ENCODE results near the gene EN1. TPM values are rescaled to one million over a fixed set of nuclear protein-coding genes. Genes with fewer than 3 reads are reported as not detected.
A peak's percentile ranks its signal among the peaks of the same experiment; 100 is the strongest.

The EN1 gene
- total and polyA plus RNA-seq, 2 donors (not counting 1 experiment from before 2014, with no cell fraction given): not detected

DNA sequence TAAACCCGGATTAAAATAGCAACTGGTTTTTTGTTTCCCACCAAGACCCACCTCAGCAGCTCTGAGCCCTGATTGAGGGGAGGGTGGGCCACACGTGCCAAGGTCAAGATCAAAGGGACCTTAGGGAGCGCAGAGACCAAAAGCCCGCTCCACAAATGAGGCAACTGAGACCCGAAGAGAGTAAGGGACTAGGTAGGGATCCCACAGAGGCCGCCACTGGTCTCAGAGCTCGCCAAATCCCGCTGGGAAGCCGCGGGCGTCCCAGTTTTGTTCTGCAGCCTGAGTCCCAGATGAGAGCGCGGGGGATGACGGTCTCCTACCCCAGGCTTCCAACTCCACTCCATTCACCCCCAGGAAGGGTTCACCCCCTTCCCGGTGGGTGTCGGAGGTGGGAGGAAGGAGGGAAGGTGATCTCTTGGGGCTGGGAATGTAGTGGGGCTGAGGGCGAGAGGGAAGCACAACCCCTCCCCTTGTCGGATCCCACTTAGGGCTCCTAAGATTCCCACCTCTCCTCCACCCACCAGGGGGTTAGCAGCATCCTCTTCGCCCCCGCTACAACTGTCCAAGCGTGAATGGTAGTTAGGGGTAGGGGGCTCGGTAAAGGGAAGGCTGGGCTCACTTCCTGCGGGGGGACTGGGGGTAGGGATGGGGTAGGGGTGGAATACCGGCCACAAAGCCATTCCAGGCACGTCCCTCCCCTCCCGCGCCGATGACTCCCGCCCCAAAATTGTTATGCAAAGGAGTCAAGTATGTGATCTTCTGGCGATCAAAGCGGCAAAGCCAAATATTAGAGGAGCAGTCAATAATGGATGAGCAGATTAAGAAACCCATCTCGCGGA, 7.3 kb upstream of the EN1 start:
- no peak overlapping the region for H3K4me3 ChIP-seq (replicated peaks in 1 of 4; ENCODE audit: control extremely low read depth in 1 of 4, insufficient read depth in 1 of 4, low read depth in 3 of 4, low read length in 4 of 4)
- H3K79me2 ChIP-seq (ENCODE audit: control insufficient read depth, insufficient read depth, low read length): no peaks in the 10 kb centered on the region
- H4K20me1 ChIP-seq (ENCODE audit: control insufficient read depth, extremely low read depth, insufficient read depth, low read length): no peaks in the 10 kb centered on the region
- no peak overlapping the region for H2AFZ ChIP-seq (ENCODE audit: low read length)
- no peak for DNase-seq (ENCODE audit: low read depth in 2 of 2)
- TF ChIP-seq EZH2 (IDR thresholded peaks at IDR 0.05; ENCODE audit: low read length, missing control alignments): peak; percentile 86
- TF ChIP-seq CTCF (conservative IDR thresholded peaks at IDR 0.05 in 1 of 2, IDR thresholded peaks at IDR 0.05 in 1 of 2; ENCODE audit: low read depth in 1 of 2, low read length in 2 of 2): no peak
- H3K36me3 ChIP-seq (ENCODE audit: control insufficient read depth, insufficient read depth, low read length): no peaks in the 10 kb centered on the region
- no peak overlapping the region for H3K9ac ChIP-seq (ENCODE audit: insufficient read depth, low read length)
- H3K27ac ChIP-seq (ENCODE audit: insufficient read depth, low read length): no peak overlapping the region
- H3K4me2 ChIP-seq (ENCODE audit: extremely low read depth, insufficient read depth, low read length): no peak overlapping the region
- no peaks in the 10 kb centered on the region for H3K4me1 ChIP-seq (ENCODE audit: control insufficient read depth, extremely low read depth, insufficient read depth, low read length)
- H3K27me3 ChIP-seq (ENCODE audit: control insufficient read depth, insufficient read depth, low read length): peaks cover 96% of the 10 kb centered on the region
- no peaks in the 10 kb centered on the region for H3K9me3 ChIP-seq (ENCODE audit: control insufficient read depth, insufficient read depth, low read depth, low read length)

DNA sequence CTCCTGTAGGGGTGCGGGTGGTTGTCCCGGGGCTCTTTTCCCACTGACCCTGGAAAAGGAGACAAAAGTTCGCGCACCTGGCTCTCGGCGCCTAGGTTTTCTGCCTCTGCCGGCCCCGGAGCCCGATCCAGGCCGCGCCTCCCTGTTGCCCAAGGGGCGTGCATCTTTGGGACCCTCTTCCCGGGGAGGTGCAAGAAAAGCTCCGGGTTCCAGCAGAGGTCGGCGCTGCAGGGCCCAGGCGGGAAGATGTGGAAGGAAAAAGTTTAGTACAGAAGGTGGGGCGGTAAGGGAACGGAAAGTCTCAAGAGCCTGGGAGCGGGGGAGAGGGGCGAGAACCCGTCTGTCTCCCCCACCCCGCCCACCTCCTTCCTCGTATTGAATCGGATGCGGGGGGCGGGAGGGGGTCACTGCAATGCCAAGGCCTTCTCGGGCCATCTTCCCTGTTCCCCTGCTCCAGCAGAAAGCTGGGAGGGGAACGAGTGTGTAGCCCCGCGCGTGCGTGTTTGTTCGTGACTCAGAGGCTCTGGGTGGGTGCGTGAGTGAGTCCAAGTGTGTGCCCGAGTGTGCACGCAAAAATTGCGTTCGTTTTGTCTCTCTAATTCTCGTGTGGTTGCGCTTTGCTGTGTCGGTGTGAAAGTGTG, 6.3 kb upstream of the EN1 start:
- Histone ChIP-seq H4K20me1 (ENCODE audit: control insufficient read depth, extremely low read depth, insufficient read depth, low read length) (no peaks in the 10 kb centered on the region), H3K27me3 (ENCODE audit: control insufficient read depth, insufficient read depth, low read length) (peaks cover 96% of the 10 kb centered on the region), H2AFZ (ENCODE audit: low read length) (no peak overlapping the region), H3K4me3 (replicated peaks in 1 of 4; ENCODE audit: control extremely low read depth in 1 of 4, insufficient read depth in 1 of 4, low read depth in 3 of 4, low read length in 4 of 4) (no peak overlapping the region), H3K9ac (ENCODE audit: insufficient read depth, low read length) (no peak overlapping the region), H3K9me3 (ENCODE audit: control insufficient read depth, insufficient read depth, low read depth, low read length) (no peaks in the 10 kb centered on the region), H3K36me3 (ENCODE audit: control insufficient read depth, insufficient read depth, low read length) (no peaks in the 10 kb centered on the region), H3K79me2 (ENCODE audit: control insufficient read depth, insufficient read depth, low read length) (no peaks in the 10 kb centered on the region), H3K27ac (ENCODE audit: insufficient read depth, low read length) (no peak overlapping the region), H3K4me1 (ENCODE audit: control insufficient read depth, extremely low read depth, insufficient read depth, low read length) (no peaks in the 10 kb centered on the region), H3K4me2 (ENCODE audit: extremely low read depth, insufficient read depth, low read length) (no peak overlapping the region)
- TF ChIP-seq EZH2 (IDR thresholded peaks at IDR 0.05; ENCODE audit: low read length, missing control alignments) (peak; percentile 88), CTCF (conservative IDR thresholded peaks at IDR 0.05 in 1 of 2, IDR thresholded peaks at IDR 0.05 in 1 of 2; ENCODE audit: low read depth in 1 of 2, low read length in 2 of 2) (no peak)
- no peak for DNase-seq (ENCODE audit: low read depth in 2 of 2)

GRCh38 chr2:118853129-118853640, 5.7 kb upstream of the EN1 start:
- H2AFZ ChIP-seq (ENCODE audit: low read length): no peak overlapping the region
- no peaks in the 10 kb centered on the region for H3K9me3 ChIP-seq (ENCODE audit: control insufficient read depth, insufficient read depth, low read depth, low read length)
- H3K4me2 ChIP-seq (ENCODE audit: extremely low read depth, insufficient read depth, low read length): no peak overlapping the region
- peaks cover 96% of the 10 kb centered on the region for H3K27me3 ChIP-seq (ENCODE audit: control insufficient read depth, insufficient read depth, low read length)
- H3K36me3 ChIP-seq (ENCODE audit: control insufficient read depth, insufficient read depth, low read length): no peaks in the 10 kb centered on the region
- no peaks in the 10 kb centered on the region for H3K4me1 ChIP-seq (ENCODE audit: control insufficient read depth, extremely low read depth, insufficient read depth, low read length)
- no peak overlapping the region for H3K9ac ChIP-seq (ENCODE audit: insufficient read depth, low read length)
- no peak overlapping the region for H3K27ac ChIP-seq (ENCODE audit: insufficient read depth, low read length)
- no peak for TF ChIP-seq CTCF (conservative IDR thresholded peaks at IDR 0.05 in 1 of 2, IDR thresholded peaks at IDR 0.05 in 1 of 2; ENCODE audit: low read depth in 1 of 2, low read length in 2 of 2)
- DNase-seq (ENCODE audit: low read depth in 2 of 2): no peak
- H4K20me1 ChIP-seq (ENCODE audit: control insufficient read depth, extremely low read depth, insufficient read depth, low read length): no peaks in the 10 kb centered on the region
- no peak overlapping the region for H3K4me3 ChIP-seq (replicated peaks in 1 of 4; ENCODE audit: control extremely low read depth in 1 of 4, insufficient read depth in 1 of 4, low read depth in 3 of 4, low read length in 4 of 4)
- no peaks in the 10 kb centered on the region for H3K79me2 ChIP-seq (ENCODE audit: control insufficient read depth, insufficient read depth, low read length)

Measured in fibroblast of lung (primary cell).